Activated CD4-positive, alpha-beta T cell treated with anti-CD3 and anti-CD28 coated beads for 4 hours (primary cell): ENCODE data around the gene MTMR10.

Experiments used
- DNase-seq, 2 donors: peaks; one replicate each; pipeline ENCODE4 v3.0.0-alpha.2; 2020

Gene MTMR10

DNA sequence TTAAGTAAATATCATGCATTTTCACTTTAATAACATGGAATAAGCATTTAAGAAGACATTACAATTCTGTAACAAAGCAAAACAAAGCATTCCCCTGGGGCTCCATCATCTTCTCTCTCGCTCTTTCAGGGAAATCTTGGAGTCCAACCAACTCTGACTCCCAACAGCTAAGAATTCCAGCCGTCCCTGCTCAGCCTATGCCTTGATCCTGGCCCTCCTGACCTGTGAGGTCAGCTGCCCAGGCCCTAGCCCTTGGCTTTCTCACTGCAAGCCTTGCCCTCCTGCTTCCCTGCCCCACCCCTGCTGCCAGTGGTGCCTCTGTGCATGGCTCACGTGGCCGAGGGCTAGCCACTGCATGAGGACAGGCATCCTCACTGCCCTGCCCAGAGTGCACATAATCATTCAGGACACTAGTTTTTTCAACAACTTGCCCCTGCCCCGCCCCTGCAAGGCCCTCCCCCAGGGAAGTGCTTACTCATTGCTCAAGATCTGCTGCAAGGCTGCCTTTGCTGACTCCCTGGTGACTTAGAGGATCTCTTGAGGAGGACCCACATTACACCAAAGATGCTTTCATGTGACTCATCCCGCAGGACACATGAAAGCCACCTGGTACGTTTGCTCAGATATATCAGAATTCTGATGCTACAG, 37.6 kb downstream of the MTMR10 start:
- DNase-seq: no peak

DNA sequence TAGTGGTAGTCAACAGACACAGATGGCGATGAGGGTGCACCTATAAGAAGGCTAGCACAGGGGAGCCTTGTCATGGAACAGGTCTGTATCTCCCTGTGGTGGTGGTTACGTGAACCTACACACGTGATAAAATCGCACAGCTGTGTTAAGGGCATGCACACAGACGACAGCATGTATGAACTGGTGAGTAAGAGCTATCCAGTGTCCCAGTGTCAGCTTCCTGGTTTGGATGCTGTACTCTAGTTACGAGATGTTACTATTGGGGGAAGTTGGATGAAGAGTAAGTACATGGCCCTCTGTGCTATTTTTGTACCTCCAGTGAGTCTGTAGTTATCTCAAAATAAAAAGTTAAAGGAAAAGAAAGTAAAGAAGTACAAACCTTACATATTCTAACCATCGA, 38.2 kb downstream of the MTMR10 start:
- no peak for DNase-seq

GRCh38 chr15:30943654-30944335, 47.6 kb downstream of the MTMR10 start:
- no peak for DNase-seq

DNA sequence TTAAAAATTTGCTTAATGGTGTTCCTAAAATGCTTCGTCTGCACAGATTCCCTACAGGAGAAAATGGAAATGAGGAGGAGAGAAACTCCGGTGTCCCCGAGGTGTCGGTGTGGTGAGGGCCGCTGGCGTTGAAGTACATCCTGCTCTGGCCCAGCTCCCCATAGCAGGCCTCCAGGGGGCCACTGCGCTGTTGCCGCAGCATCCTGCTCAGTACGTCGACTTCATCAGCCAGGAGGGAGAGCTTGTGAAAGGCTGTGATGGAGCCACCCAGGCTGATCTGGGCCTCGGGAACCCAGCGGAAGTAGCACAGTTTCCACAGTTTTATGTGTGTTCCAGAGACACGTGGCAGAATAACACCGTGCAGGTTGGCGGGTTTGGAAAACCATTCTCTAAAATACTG, 49.9 kb downstream of the MTMR10 start:
- no peak for DNase-seq

DNA sequence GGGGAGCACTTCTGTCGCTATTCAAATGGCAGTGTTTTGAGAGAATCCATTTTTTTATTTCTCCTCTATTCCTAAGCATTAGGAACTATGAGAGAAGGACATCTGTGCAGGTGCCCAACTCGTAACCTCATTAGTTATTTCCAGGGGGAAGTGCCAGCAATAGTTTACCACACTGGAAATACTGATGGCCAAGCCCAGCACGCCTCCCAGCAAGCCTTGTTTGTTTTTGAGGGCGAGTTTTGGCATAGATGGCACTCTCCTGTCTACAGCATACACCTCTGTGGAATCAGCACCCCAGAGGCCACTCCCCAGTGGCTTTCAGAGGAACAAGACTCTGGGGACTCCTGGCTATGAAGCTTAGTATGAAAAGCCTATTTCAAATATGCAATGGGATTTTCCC, 51.1 kb downstream of the MTMR10 start:
- no peak for DNase-seq

DNA sequence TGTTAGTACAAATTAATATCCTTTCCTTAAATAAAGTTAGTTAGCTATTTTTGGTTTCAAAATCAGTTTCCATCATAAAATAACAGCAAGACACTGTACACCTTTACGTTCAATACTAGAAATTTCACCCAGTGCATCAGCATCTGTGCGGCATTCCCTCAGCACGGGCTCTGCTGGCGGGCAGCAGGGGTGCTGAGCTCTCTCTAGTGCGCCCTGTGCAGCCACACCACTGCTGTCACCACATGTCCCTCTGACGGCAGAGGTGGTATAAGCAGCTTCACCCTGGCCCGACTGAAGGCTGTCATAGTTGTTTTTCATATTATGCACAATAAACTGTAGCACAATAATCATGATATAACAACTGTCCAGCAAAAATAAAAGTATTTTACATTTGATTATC, 52.3 kb downstream of the MTMR10 start:
- no peak for DNase-seq

DNA sequence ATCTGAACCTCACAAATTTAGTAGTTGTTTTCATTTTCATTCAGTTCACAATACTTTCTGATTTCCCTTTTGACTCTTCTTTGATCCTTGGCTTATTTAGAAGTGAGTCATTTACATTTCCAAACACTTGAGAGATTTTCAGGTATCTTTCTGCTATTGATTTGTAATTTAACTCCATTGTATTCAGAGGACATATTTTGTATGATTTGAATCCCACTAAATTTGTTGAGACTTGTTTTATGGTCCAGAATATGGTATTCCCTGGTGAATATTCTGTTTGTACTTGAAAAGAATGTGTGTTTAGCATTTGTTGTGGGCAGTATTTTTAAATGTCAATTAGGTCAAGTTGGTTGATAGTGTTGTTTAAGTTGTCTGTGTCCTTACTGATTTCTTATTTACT, 58.1 kb downstream of the MTMR10 start:
- no peak for DNase-seq

DNA sequence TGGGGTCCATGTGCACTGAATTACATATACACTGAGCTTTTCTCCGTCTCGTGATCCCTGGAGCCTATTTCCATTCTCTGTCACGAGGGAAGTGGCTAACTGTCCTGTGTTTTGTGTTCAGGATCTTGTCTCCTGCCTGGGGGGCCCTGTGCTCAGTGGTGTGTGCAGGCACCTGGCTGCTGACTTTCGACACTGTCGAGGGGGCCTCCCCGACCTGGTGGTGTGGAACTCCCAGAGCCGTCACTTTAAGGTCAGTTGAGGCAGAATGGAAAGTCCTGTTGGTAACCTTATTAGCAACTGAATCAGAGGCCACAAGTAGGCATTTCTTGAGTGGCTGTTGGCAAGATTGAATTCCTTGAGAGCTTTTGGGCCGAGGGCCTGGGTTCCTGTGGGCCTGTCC, 61.0 kb downstream of the MTMR10 start:
- DNase-seq: no peak

GRCh38 chr15:30929982-30930381, 61.4 kb downstream of the MTMR10 start:
- DNase-seq: no peak

GRCh38 chr15:30929064-30929669, 62.3 kb downstream of the MTMR10 start:
- no peak for DNase-seq

DNA sequence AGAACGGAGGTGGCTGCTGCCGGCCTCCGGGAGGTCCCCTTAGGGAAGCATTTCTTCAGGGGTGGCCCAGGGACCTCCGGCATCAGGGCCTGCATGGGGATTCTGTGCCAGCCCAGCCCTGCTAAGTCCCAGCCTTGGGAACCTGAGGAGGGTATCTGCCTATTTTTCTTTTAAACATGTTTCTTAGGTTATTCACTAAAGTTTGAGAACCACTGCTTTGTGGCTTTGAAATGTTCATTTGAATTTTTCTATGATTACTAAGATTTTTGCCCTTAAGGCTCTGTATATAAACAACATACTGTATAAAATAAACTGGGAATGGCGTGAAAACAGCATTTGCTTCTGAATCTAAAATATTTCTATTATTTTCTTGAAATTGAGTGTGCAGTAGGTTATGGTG, 63.4 kb downstream of the MTMR10 start:
- DNase-seq: no peak

DNA sequence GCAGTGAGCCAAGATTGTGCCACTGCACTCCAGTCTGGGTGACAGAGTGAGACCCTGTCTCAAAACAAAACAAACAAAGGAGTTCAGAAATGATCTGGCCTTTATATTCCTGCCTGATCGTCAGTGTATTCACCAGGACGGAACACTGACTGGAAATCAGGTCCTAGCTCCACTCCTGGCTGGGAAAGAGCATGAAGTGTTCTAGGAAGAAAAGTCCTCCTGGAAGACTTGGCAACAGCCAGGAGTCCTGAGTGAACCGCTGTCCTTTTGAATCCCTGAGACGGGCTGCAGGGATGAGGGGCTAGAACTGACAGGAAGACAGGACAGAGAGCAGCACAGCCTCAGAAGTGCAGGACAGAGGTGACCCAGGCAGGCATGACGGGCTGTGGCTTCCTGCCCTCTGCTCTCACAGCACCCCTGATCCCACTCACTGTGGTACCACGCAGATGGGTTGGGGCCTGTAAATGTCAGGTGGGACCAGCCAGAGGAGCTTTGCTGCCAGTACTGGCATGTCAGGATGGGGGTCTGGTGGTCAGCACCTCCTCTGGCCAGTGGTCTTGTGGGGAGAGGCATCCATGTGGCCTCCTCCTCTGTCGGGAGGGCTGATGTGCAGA, 64.2 kb downstream of the MTMR10 start:
- DNase-seq: no peak

DNA sequence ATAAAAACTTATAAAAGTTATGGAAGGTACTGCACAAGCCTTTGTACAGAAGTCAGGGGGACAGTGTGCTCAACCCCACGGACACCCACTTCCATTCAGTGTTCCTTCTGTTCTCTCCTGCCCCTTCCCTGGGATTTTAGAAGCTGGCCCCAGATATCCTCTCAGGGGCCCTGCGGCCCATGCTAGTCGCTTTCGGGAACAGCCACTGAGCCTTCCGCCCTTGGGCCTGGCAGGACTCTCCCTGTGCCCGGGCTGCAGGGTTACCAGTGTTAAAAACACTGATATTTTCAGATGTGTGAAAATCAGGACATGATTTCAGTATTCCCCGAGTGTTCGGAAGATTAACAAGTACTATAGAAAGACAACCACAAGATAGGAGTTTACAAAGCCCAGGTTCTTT, 65.3 kb downstream of the MTMR10 start:
- DNase-seq: no peak

DNA sequence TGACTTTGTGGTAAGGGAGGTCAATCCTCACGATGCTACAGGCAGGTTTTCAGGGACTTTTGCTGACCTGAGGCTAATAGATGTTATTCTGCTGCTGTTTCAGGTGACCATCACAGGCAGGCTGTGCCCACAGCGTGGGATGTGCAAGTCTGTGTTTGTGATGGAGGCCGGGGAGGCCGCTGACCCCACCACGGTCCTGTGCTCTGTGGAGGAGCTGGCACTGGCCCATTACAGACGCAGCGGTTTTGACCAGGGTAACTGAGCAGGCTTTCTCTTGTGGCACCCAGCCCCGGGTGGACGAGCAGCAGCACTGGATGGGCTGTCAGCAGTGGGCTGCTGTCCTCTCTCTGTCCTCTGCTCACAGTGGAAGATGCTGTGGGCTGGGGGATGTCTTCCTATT, 65.7 kb downstream of the MTMR10 start:
- DNase-seq: no peak

DNA sequence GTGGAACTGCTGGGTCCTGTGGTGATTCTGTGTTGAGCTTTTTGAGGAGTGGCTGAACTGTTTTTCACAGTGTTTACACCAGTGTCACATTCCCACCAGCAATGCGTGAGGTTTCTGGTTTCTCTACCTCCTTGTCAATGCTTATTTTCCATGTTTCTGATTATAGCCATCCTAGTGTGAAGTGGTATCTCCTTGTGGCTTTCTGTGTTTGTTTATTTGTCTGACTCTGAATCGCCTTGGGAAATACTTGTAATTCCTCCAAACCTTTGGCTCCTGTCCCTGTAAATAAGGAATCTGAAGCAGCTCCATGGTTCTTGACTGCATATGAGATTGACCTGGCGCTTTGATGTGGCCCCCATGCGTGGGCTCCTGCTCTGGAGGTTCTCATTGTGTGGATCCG, 67.1 kb downstream of the MTMR10 start:
- no peak for DNase-seq

DNA sequence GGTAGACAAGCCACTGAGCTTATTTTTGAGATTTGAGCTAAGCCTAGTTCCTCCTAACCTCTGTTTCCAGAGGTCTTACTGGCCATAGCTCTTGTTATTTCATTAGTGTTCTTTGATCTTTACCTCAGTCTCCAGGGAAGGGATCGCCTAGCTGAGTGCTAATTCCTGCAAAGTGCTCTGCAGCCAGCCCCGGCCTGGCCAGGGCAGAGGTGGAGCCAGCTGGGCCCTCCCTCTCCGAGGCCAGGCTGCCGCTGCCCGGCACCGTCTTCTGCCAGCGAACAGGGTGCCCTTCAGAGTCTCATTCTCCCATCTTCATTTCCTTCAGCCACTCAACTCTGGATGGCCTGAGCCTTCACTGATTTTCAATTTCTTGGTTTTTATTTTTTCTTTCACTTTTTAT, 68.0 kb downstream of the MTMR10 start:
- DNase-seq: no peak

DNA sequence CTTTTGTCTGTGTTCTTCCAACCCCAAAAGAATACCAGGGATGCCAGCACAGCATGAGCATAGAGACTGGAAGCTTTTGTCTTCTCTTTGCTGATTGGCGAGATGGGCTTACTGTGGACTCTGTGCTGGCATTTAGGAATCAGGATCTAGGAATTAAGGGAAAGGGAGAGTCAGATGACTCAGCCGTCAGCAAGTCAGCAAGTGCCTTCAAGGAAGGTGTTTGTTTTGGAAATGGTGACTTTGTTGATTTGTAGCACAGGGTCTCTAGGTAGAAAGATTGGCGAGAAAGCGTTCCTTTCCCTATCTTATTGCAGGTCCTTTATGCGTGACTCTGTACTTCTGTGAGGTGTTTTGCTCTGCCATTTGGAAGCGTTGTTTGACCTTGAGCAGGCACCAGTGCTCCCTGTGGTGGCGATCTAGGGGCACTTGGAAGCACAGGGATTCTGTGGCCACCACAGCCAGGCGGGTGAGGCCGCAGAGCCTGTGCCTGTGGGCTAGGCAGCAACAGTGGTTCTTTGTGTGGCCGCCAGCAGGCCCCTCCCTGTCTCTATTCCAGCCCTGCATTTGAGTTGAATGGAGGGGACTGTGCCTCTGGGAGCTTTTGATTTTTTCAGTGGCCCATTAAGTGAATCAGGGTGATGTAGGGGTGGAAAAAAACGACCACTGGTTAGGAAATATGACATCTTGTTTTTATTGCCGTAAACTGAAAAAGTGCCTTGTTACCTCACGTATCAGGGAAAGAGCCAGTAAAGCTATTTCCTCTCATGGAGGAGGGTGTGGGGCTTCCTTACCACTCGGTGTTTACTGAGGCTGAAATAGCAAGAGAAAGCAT, 68.7 kb downstream of the MTMR10 start:
- DNase-seq: no peak

GRCh38 chr15:30921781-30922479, 69.5 kb downstream of the MTMR10 start:
- no peak for DNase-seq

DNA sequence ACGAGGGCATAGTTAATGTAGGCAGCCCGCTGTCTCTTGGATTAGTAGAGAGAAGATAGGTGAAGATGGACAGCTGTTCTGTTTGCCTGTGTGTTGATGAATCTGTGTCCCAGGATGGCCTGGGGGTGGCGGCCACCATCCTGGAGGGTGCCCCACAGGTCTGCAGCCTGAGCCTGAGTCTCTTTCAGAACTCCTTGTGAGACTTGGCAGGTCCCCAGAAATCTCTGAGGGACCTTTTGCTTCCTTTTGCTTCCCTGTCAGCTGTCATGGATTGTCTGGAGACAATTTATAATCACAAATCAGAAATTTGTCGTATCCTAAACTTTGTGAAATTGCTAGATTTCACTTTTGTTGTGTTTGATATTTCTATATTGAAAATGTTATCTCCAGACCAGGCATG, 70.3 kb downstream of the MTMR10 start:
- no peak for DNase-seq

- no peak for DNase-seq
Observed at GRCh38 chr15:30919877-30920550, 71.4 kb downstream of the MTMR10 start.

GRCh38 chr15:30918366-30918765, 73.1 kb downstream of the MTMR10 start:
- DNase-seq: no peak

- DNase-seq: no peak
Observed at GRCh38 chr15:30917675-30918074, 73.8 kb downstream of the MTMR10 start.
